ENCODE measurements around the gene ETS2.

ETS2 gene

GRCh38 chr21:38831526-38832467 is 26.1 kb downstream of the ETS2 start:
- no peaks in the 10 kb centered on the region for H3K36me3 ChIP-seq (ENCODE audit: control insufficient read depth, insufficient read depth, low read length)
- no peaks in the 10 kb centered on the region for H3K27me3 ChIP-seq (ENCODE audit: control insufficient read depth, insufficient read depth, low read length)
- H3K9ac ChIP-seq (ENCODE audit: low read depth, low read length): no peak overlapping the region
- no peaks in the 10 kb centered on the region for H3K4me1 ChIP-seq (ENCODE audit: control insufficient read depth, insufficient read depth, low read length)
- no peak overlapping the region for H3K4me3 ChIP-seq (ENCODE audit: low read depth, low read length)
- no peaks in the 10 kb centered on the region for H3K9me3 ChIP-seq (ENCODE audit: control insufficient read depth, insufficient read depth, low read length)
- H3K27ac ChIP-seq (ENCODE audit: low read depth, low read length): no peak overlapping the region

GRCh38 chr21:38832664-38833063 is 26.9 kb downstream of the ETS2 start:
- no peak overlapping the region for H3K27ac ChIP-seq (ENCODE audit: low read depth, low read length)
- H3K9me3 ChIP-seq (ENCODE audit: control insufficient read depth, insufficient read depth, low read length): no peaks in the 10 kb centered on the region
- H3K36me3 ChIP-seq (ENCODE audit: control insufficient read depth, insufficient read depth, low read length): no peaks in the 10 kb centered on the region
- no peak overlapping the region for H3K4me3 ChIP-seq (ENCODE audit: low read depth, low read length)
- no peak overlapping the region for H3K9ac ChIP-seq (ENCODE audit: low read depth, low read length)
- H3K27me3 ChIP-seq (ENCODE audit: control insufficient read depth, insufficient read depth, low read length): no peaks in the 10 kb centered on the region
- no peaks in the 10 kb centered on the region for H3K4me1 ChIP-seq (ENCODE audit: control insufficient read depth, insufficient read depth, low read length)

- no peaks in the 10 kb centered on the region for H3K27me3 ChIP-seq (ENCODE audit: control insufficient read depth, insufficient read depth, low read length)
- no peak overlapping the region for H3K9ac ChIP-seq (ENCODE audit: low read depth, low read length)
- no peaks in the 10 kb centered on the region for H3K9me3 ChIP-seq (ENCODE audit: control insufficient read depth, insufficient read depth, low read length)
- no peak overlapping the region for H3K4me3 ChIP-seq (ENCODE audit: low read depth, low read length)
- H3K36me3 ChIP-seq (ENCODE audit: control insufficient read depth, insufficient read depth, low read length): no peaks in the 10 kb centered on the region
- no peak overlapping the region for H3K27ac ChIP-seq (ENCODE audit: low read depth, low read length)
- no peaks in the 10 kb centered on the region for H3K4me1 ChIP-seq (ENCODE audit: control insufficient read depth, insufficient read depth, low read length)
Observed at GRCh38 chr21:38833117-38833516, 27.4 kb downstream of the ETS2 start.

GRCh38 chr21:38834725-38835124 is 29.0 kb downstream of the ETS2 start:
- Histone ChIP-seq H3K4me3 (ENCODE audit: low read depth, low read length) (no peak overlapping the region), H3K36me3 (ENCODE audit: control insufficient read depth, insufficient read depth, low read length) (no peaks in the 10 kb centered on the region), H3K9ac (ENCODE audit: low read depth, low read length) (no peak overlapping the region), H3K9me3 (ENCODE audit: control insufficient read depth, insufficient read depth, low read length) (no peaks in the 10 kb centered on the region), H3K27ac (ENCODE audit: low read depth, low read length) (no peak overlapping the region), H3K4me1 (ENCODE audit: control insufficient read depth, insufficient read depth, low read length) (no peaks in the 10 kb centered on the region), H3K27me3 (ENCODE audit: control insufficient read depth, insufficient read depth, low read length) (no peaks in the 10 kb centered on the region)

GRCh38 chr21:38837806-38838461 is 32.2 kb downstream of the ETS2 start:
- no peaks in the 10 kb centered on the region for H3K27me3 ChIP-seq (ENCODE audit: control insufficient read depth, insufficient read depth, low read length)
- no peak overlapping the region for H3K9ac ChIP-seq (ENCODE audit: low read depth, low read length)
- H3K27ac ChIP-seq (ENCODE audit: low read depth, low read length): no peak overlapping the region
- no peak overlapping the region for H3K4me3 ChIP-seq (ENCODE audit: low read depth, low read length)
- no peaks in the 10 kb centered on the region for H3K4me1 ChIP-seq (ENCODE audit: control insufficient read depth, insufficient read depth, low read length)
- no peaks in the 10 kb centered on the region for H3K36me3 ChIP-seq (ENCODE audit: control insufficient read depth, insufficient read depth, low read length)
- no peaks in the 10 kb centered on the region for H3K9me3 ChIP-seq (ENCODE audit: control insufficient read depth, insufficient read depth, low read length)

GRCh38 chr21:38838598-38839327 is 33.0 kb downstream of the ETS2 start:
- H3K27ac ChIP-seq (ENCODE audit: low read depth, low read length): no peak overlapping the region
- no peaks in the 10 kb centered on the region for H3K9me3 ChIP-seq (ENCODE audit: control insufficient read depth, insufficient read depth, low read length)
- no peaks in the 10 kb centered on the region for H3K27me3 ChIP-seq (ENCODE audit: control insufficient read depth, insufficient read depth, low read length)
- no peaks in the 10 kb centered on the region for H3K36me3 ChIP-seq (ENCODE audit: control insufficient read depth, insufficient read depth, low read length)
- H3K4me3 ChIP-seq (ENCODE audit: low read depth, low read length): no peak overlapping the region
- H3K4me1 ChIP-seq (ENCODE audit: control insufficient read depth, insufficient read depth, low read length): no peaks in the 10 kb centered on the region
- no peak overlapping the region for H3K9ac ChIP-seq (ENCODE audit: low read depth, low read length)

GRCh38 chr21:38839328-38840286 is 33.9 kb downstream of the ETS2 start:
- Histone ChIP-seq H3K4me1 (ENCODE audit: control insufficient read depth, insufficient read depth, low read length) (no peaks in the 10 kb centered on the region), H3K36me3 (ENCODE audit: control insufficient read depth, insufficient read depth, low read length) (no peaks in the 10 kb centered on the region), H3K27me3 (ENCODE audit: control insufficient read depth, insufficient read depth, low read length) (no peaks in the 10 kb centered on the region), H3K9me3 (ENCODE audit: control insufficient read depth, insufficient read depth, low read length) (no peaks in the 10 kb centered on the region), H3K27ac (ENCODE audit: low read depth, low read length) (no peak overlapping the region), H3K4me3 (ENCODE audit: low read depth, low read length) (no peak overlapping the region), H3K9ac (ENCODE audit: low read depth, low read length) (no peak overlapping the region)

GRCh38 chr21:38840456-38841300 is 34.9 kb downstream of the ETS2 start:
- no peak overlapping the region for H3K4me3 ChIP-seq (ENCODE audit: low read depth, low read length)
- H3K27ac ChIP-seq (ENCODE audit: low read depth, low read length): no peak overlapping the region
- H3K9me3 ChIP-seq (ENCODE audit: control insufficient read depth, insufficient read depth, low read length): no peaks in the 10 kb centered on the region
- H3K4me1 ChIP-seq (ENCODE audit: control insufficient read depth, insufficient read depth, low read length): no peaks in the 10 kb centered on the region
- H3K36me3 ChIP-seq (ENCODE audit: control insufficient read depth, insufficient read depth, low read length): no peaks in the 10 kb centered on the region
- no peaks in the 10 kb centered on the region for H3K27me3 ChIP-seq (ENCODE audit: control insufficient read depth, insufficient read depth, low read length)
- no peak overlapping the region for H3K9ac ChIP-seq (ENCODE audit: low read depth, low read length)

GRCh38 chr21:38841472-38841871 is 35.7 kb downstream of the ETS2 start:
- H3K4me1 ChIP-seq (ENCODE audit: control insufficient read depth, insufficient read depth, low read length): no peaks in the 10 kb centered on the region
- no peaks in the 10 kb centered on the region for H3K36me3 ChIP-seq (ENCODE audit: control insufficient read depth, insufficient read depth, low read length)
- H3K9ac ChIP-seq (ENCODE audit: low read depth, low read length): no peak overlapping the region
- no peak overlapping the region for H3K27ac ChIP-seq (ENCODE audit: low read depth, low read length)
- no peaks in the 10 kb centered on the region for H3K9me3 ChIP-seq (ENCODE audit: control insufficient read depth, insufficient read depth, low read length)
- H3K4me3 ChIP-seq (ENCODE audit: low read depth, low read length): no peak overlapping the region
- H3K27me3 ChIP-seq (ENCODE audit: control insufficient read depth, insufficient read depth, low read length): no peaks in the 10 kb centered on the region

All from HUES48 (cell line).